WTC11 (cell line): ENCODE results near the gene IGSF1.

ENCODE experiments used
- AFF4 ChIP-seq: sonication (generic); formaldehyde crosslinking; IDR thresholded peaks from 2 replicates; pipeline ENCODE4 v1.8.1; 2023; ENCODE audit warnings: mild to moderate bottlenecking, missing genetic modification reagents, borderline replicate concordance
- ATF3 ChIP-seq: sonication (generic); formaldehyde crosslinking; conservative IDR thresholded peaks from 2 replicates; pipeline ENCODE4 v1.8.1; 2022; ENCODE audit warnings: mild to moderate bottlenecking, missing genetic modification reagents
- CREM ChIP-seq: sonication (generic); formaldehyde crosslinking; IDR thresholded peaks from 2 replicates; pipeline ENCODE4 v1.8.1; 2022; ENCODE audit warnings: mild to moderate bottlenecking, missing genetic modification reagents, moderate library complexity
- CTCF ChIP-seq: fragments of 200-600 bp; IDR thresholded peaks from 2 replicates; pipeline ENCODE4 v1.8.0; 2022; ENCODE audit warnings: antibody characterized with exemption
- NR2C2 ChIP-seq: sonication (generic); formaldehyde crosslinking; IDR thresholded peaks from 2 replicates; pipeline ENCODE4 v1.8.0; 2022; ENCODE audit warnings: mild to moderate bottlenecking, missing genetic modification reagents
- RELA ChIP-seq: sonication (generic); formaldehyde crosslinking; IDR thresholded peaks from 2 replicates; pipeline ENCODE4 v1.8.1; 2022; ENCODE audit warnings: missing genetic modification reagents, mild to moderate bottlenecking, borderline replicate concordance
- SOX15 ChIP-seq: fragments of 250-450 bp; sonication (Bioruptor Pico); IDR thresholded peaks from 2 replicates; pipeline ENCODE4 v1.9.0; 2021; ENCODE audit warnings: mild to moderate bottlenecking

GRCh38 chrX:131273011-131273410 is 16.1 kb downstream of the IGSF1 start:
- TF ChIP-seq RELA (CRISPR knock-in tag) (no peak), CTCF (no peak), AFF4 (CRISPR knock-in tag) (no peak), NR2C2 (CRISPR knock-in tag) (no peak), ATF3 (CRISPR knock-in tag) (no peak), SOX15 (CRISPR knock-in tag) (no peak), CREM (no peak)
